Esophagus squamous epithelium (tissue), 4 donors: ENCODE measurements around the gene CNR2.

Experiments used
- POLR2A ChIP-seq, 4 donors: fragments of 450-650 bp; IDR thresholded peaks; one replicate each; pipeline ENCODE4 v1.6.1; 2017; ENCODE audit warnings: antibody characterized with exemption in 4 of 4, mild to moderate bottlenecking in 4 of 4, moderate library complexity in 3 of 4
- TF ChIP-seq, protein P1 (sequence below), 6 experiments: fragments of 450-650 bp in 4 of 6; fragments of 200-600 bp in 2 of 6; sonication (generic) in 2 of 6; IDR thresholded peaks; one replicate each; pipeline ENCODE4 v1.5.1; 2016 to 2019; ENCODE audit warnings: antibody characterized with exemption in 6 of 6, mild to moderate bottlenecking in 4 of 6, moderate library complexity in 4 of 6

GRCh38 chr1:23878668-23879067 lies 34.5 kb downstream of the CNR2 start:
- no peak for TF ChIP-seq POLR2A (IDR thresholded peaks at IDR 0.05)
- TF ChIP-seq, protein P1, sequence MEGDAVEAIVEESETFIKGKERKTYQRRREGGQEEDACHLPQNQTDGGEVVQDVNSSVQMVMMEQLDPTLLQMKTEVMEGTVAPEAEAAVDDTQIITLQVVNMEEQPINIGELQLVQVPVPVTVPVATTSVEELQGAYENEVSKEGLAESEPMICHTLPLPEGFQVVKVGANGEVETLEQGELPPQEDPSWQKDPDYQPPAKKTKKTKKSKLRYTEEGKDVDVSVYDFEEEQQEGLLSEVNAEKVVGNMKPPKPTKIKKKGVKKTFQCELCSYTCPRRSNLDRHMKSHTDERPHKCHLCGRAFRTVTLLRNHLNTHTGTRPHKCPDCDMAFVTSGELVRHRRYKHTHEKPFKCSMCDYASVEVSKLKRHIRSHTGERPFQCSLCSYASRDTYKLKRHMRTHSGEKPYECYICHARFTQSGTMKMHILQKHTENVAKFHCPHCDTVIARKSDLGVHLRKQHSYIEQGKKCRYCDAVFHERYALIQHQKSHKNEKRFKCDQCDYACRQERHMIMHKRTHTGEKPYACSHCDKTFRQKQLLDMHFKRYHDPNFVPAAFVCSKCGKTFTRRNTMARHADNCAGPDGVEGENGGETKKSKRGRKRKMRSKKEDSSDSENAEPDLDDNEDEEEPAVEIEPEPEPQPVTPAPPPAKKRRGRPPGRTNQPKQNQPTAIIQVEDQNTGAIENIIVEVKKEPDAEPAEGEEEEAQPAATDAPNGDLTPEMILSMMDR (IDR thresholded peaks at IDR 0.05): no peak
